Body of pancreas (tissue), 4 donors: ENCODE measurements around the gene MAPK8IP2.

Experiments used
- CTCF ChIP-seq, 7 experiments: fragments of 450-650 bp in 4 of 7; fragments of 200-600 bp in 3 of 7; sonication (generic) in 3 of 7; IDR thresholded peaks; one replicate each; pipeline ENCODE4 v1.5.1; 2016 to 2019; ENCODE audit warnings: antibody characterized with exemption in 7 of 7
- POLR2A ChIP-seq, 3 donors: fragments of 450-650 bp; IDR thresholded peaks; one replicate each; pipeline ENCODE4 v1.6.1; 2016; ENCODE audit warnings: antibody characterized with exemption in 3 of 3, mild to moderate bottlenecking in 2 of 3

- TF ChIP-seq CTCF (IDR thresholded peaks at IDR 0.05) (no peak), POLR2A (IDR thresholded peaks at IDR 0.05) (no peak)
Observed at GRCh38 chr22:50576806-50577696, 23.5 kb upstream of the MAPK8IP2 start.
